Epithelial cell of proximal tubule (primary cell): ENCODE results near the gene REM2. TPM values are rescaled to one million over a fixed set of nuclear protein-coding genes. Genes with fewer than 3 reads are reported as not detected.
A peak's percentile ranks its signal among the peaks of the same experiment; 100 is the strongest.

Source experiments
- DNase-seq: peaks from one replicate; pipeline ENCODE4 v3.0.0-alpha.2; 2011; ENCODE audit warnings: low read depth
- H3K4me3 ChIP-seq: 2 replicates; pipeline ENCODE4 v1.5.1; 2011; ENCODE audit warnings: low read depth, mild to moderate bottlenecking, low read length
- total RNA-seq: library from RNA; depleted of rRNA; stranded (reverse); fragments of >200 nt; gene quantifications from 2 replicates; pipeline ENCODE4 v1.2.3, GENCODE V29; 2015
- TF ChIP-seq, protein P1 (sequence below): conservative IDR thresholded peaks from 2 replicates; pipeline ENCODE4 v1.5.1; 2012; ENCODE audit warnings: low read depth, mild to moderate bottlenecking, low read length

Gene REM2
- total RNA-seq, 1 donor from 2014 or later = 0.17 TPM

DNA sequence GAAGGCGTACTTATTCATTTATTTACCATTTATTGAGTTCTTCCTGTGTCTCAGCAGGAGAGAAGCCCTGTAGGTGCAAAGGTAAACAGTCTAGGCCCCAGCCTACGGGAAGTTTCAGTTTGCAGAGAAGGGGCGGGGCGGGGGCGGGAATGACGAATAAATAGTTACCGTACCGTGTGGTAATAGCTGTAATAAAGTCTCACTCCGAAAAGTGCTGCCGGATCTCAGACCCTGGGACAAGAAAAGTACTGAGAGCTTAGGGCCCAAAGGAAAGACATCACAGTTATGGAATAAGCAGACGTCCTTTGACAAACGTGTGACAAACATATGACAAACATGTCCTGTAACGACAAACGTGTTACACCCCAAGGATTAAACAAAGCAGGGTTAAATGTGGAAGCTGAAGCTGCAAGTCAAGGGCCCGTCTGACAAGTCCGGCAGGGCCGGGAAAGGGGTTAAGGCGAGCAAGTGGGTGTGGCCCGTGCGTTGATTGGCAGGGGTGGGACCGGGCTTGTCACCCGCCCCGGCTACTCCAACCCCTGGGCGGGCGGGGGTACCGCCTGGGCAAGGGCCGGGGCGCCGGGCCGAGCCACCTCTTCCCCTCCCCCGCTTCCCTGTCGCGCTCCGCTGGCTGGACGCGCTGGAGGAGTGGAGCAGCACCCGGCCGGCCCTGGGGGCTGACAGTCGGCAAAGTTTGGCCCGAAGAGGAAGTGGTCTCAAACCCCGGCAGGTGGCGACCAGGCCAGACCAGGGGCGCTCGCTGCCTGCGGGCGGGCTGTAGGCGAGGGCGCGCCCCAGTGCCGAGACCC lies 11.6 kb upstream of the REM2 start, which contains the start of gene LRP10:
Gene LRP10 (plus strand): TSS at position 517 of the 809 bp plus-strand sequence. CDS start 564 bp downstream, outside the sequence.
- TF ChIP-seq, protein P1, sequence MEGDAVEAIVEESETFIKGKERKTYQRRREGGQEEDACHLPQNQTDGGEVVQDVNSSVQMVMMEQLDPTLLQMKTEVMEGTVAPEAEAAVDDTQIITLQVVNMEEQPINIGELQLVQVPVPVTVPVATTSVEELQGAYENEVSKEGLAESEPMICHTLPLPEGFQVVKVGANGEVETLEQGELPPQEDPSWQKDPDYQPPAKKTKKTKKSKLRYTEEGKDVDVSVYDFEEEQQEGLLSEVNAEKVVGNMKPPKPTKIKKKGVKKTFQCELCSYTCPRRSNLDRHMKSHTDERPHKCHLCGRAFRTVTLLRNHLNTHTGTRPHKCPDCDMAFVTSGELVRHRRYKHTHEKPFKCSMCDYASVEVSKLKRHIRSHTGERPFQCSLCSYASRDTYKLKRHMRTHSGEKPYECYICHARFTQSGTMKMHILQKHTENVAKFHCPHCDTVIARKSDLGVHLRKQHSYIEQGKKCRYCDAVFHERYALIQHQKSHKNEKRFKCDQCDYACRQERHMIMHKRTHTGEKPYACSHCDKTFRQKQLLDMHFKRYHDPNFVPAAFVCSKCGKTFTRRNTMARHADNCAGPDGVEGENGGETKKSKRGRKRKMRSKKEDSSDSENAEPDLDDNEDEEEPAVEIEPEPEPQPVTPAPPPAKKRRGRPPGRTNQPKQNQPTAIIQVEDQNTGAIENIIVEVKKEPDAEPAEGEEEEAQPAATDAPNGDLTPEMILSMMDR = no peak
- H3K4me3 ChIP-seq = peak within 1 kb of the TSS; percentile 97
- DNase-seq = no peak

DNA sequence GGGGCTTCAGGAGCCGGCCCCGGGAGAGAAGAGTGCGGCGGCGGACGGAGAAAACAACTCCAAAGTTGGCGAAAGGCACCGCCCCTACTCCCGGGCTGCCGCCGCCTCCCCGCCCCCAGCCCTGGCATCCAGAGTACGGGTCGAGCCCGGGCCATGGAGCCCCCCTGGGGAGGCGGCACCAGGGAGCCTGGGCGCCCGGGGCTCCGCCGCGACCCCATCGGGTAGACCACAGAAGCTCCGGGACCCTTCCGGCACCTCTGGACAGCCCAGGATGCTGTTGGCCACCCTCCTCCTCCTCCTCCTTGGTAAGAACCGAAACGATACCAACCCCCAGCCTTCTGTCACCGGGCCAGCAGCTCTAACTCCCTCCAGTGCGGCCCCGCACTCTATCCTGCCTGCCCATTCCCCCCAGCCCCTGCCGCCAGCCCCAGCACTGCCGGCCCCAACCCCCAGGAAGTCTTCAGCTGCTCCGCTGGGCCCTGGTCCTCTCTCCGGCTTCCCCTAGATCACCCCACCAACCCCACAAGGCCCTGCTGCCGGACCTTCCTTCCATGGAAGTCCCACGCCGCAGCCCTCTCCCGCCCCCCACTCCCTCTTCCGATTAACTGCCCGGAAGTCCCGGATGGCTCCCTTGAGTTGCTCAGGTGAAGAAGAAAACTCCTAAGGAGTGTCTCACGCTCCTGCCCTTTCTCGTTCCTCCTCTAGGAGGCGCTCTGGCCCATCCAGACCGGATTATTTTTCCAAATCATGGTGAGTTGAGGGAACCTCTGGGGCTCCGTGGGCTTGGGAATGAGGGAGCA lies 10.8 kb upstream of the REM2 start:
- TF ChIP-seq, protein P1 = peak; percentile 99
- peak overlapping the region; percentile 97 for H3K4me3 ChIP-seq
- DNase-seq = no peak

DNA sequence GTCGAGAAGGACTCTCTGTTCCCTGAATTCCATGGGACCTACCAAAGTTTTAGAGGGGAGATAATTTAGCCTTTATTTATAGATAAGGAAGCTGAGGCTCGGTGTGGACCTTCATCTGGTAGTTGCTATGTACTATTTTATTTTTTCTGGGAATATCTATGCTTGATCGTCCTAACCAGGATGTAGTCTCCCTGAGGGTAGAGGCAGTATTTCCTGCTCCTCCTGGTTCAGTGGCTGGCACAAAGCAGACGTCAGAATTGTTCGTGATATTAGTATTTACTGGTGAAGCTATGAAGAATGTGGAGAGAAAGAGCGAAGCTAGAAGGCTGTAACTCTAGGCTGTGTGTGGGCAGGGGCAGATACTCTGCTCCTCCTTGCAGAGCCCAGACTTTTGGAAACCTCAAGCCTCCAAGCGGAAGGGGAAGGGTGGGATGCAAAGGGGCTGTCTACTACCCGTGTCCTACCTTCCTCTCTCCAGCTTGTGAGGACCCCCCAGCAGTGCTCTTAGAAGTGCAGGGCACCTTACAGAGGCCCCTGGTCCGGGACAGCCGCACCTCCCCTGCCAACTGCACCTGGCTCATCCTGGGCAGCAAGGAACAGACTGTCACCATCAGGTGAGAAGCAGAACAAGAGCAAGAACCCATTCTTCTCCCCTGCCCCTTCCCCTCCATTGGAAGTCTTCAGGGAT lies 10.0 kb upstream of the REM2 start:
- DNase-seq = no peak
- TF ChIP-seq, protein P1 = no peak
- peak overlapping the region; percentile 97 for H3K4me3 ChIP-seq

DNA sequence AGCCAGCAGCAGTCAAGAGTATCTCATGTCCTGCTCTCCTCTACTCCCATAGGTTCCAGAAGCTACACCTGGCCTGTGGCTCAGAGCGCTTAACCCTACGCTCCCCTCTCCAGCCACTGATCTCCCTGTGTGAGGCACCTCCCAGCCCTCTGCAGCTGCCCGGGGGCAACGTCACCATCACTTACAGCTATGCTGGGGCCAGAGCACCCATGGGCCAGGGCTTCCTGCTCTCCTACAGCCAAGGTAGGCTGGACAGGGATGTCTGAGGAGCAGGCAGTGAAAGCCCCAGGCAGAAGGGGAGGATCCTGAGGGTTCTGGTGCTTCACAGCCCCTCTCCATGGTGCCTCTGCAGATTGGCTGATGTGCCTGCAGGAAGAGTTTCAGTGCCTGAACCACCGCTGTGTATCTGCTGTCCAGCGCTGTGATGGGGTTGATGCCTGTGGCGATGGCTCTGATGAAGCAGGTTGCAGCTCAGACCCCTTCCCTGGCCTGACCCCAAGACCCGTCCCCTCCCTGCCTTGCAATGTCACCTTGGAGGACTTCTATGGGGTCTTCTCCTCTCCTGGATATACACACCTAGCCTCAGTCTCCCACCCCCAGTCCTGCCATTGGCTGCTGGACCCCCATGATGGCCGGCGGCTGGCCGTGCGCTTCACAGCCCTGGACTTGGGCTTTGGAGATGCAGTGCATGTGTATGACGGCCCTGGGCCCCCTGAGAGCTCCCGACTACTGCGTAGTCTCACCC lies 7.8 kb upstream of the REM2 start:
- DNase-seq = no peak
- H3K4me3 ChIP-seq = no peak overlapping the region
- TF ChIP-seq, protein P1 = no peak

DNA sequence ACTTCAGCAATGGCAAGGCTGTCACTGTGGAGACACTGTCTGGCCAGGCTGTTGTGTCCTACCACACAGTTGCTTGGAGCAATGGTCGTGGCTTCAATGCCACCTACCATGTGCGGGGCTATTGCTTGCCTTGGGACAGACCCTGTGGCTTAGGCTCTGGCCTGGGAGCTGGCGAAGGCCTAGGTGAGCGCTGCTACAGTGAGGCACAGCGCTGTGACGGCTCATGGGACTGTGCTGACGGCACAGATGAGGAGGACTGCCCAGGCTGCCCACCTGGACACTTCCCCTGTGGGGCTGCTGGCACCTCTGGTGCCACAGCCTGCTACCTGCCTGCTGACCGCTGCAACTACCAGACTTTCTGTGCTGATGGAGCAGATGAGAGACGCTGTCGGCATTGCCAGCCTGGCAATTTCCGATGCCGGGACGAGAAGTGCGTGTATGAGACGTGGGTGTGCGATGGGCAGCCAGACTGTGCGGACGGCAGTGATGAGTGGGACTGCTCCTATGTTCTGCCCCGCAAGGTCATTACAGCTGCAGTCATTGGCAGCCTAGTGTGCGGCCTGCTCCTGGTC lies 7.2 kb upstream of the REM2 start:
- no peak overlapping the region for H3K4me3 ChIP-seq
- TF ChIP-seq, protein P1 = no peak
- no peak for DNase-seq

DNA sequence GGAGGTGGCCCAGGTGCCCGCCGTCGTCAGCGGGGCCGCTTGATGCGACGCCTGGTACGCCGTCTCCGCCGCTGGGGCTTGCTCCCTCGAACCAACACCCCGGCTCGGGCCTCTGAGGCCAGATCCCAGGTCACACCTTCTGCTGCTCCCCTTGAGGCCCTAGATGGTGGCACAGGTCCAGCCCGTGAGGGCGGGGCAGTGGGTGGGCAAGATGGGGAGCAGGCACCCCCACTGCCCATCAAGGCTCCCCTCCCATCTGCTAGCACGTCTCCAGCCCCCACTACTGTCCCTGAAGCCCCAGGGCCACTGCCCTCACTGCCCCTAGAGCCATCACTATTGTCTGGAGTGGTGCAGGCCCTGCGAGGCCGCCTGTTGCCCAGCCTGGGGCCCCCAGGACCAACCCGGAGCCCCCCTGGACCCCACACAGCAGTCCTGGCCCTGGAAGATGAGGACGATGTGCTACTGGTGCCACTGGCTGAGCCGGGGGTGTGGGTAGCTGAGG lies 6.0 kb upstream of the REM2 start:
- no peak overlapping the region for H3K4me3 ChIP-seq
- TF ChIP-seq, protein P1 = no peak
- DNase-seq = no peak
